Dedifferentiated amniotic fluid mesenchymal stem cell (primary cell): Measurements from ENCODE around the gene ATIC.
"Not testable (repeated sequence)": the region's sequence is repeated elsewhere in the genome, so short reads cannot be mapped to it uniquely, and the experiment has no call there.

ENCODE experiments used
- DNase-seq: peaks from one replicate; pipeline ENCODE4 v3.0.0-alpha.2; 2016; ENCODE audit errors: extremely low spot score

ATIC gene

GRCh38 chr2:215315301-215315700 is 3.4 kb downstream of the ATIC start:
- no peak for DNase-seq

- no peak for DNase-seq
Observed at GRCh38 chr2:215316336-215316735, 4.5 kb downstream of the ATIC start.

GRCh38 chr2:215319500-215319899 is 7.6 kb downstream of the ATIC start:
- no peak for DNase-seq

- DNase-seq, result no peak
Observed at GRCh38 chr2:215320102-215320501, 8.2 kb downstream of the ATIC start.

- DNase-seq, result no peak
Observed at GRCh38 chr2:215320679-215321078, 8.8 kb downstream of the ATIC start.

GRCh38 chr2:215324811-215325210 is 13.0 kb downstream of the ATIC start:
- no peak for DNase-seq

- no peak for DNase-seq
Observed at GRCh38 chr2:215328066-215328465, 16.2 kb downstream of the ATIC start.

GRCh38 chr2:215332872-215333595 is 21.2 kb downstream of the ATIC start:
- no peak for DNase-seq

- DNase-seq, result no peak
Observed at GRCh38 chr2:215338883-215339679, 27.2 kb downstream of the ATIC start.

GRCh38 chr2:215347878-215348277 is 36.0 kb downstream of the ATIC start:
- DNase-seq, result no peak

- DNase-seq, result no peak
Observed at GRCh38 chr2:215352602-215353001, 40.7 kb downstream of the ATIC start.

- DNase-seq, result no peak
Observed at GRCh38 chr2:215354771-215355695, 43.2 kb downstream of the ATIC start.

GRCh38 chr2:215355801-215356200 is 43.9 kb downstream of the ATIC start:
- DNase-seq, result no peak

- DNase-seq, result no peak
Observed at GRCh38 chr2:215356334-215356947, 44.6 kb downstream of the ATIC start.

GRCh38 chr2:215356948-215357461 is 45.1 kb downstream of the ATIC start:
- no peak for DNase-seq

GRCh38 chr2:215357660-215358059 is 45.8 kb downstream of the ATIC start:
- no peak for DNase-seq

- DNase-seq, result no peak
Observed at GRCh38 chr2:215358312-215358845, 46.5 kb downstream of the ATIC start.

- no peak for DNase-seq
Observed at GRCh38 chr2:215358891-215359575, 47.2 kb downstream of the ATIC start.

- no peak for DNase-seq
Observed at GRCh38 chr2:215359576-215359922, 47.7 kb downstream of the ATIC start.

GRCh38 chr2:215360059-215360458 is 48.2 kb downstream of the ATIC start:
- DNase-seq, result not testable (repeated sequence)

GRCh38 chr2:215360596-215360995 is 48.7 kb downstream of the ATIC start:
- no peak for DNase-seq
